Measurements from ENCODE around the gene PRDX5.

DNA sequence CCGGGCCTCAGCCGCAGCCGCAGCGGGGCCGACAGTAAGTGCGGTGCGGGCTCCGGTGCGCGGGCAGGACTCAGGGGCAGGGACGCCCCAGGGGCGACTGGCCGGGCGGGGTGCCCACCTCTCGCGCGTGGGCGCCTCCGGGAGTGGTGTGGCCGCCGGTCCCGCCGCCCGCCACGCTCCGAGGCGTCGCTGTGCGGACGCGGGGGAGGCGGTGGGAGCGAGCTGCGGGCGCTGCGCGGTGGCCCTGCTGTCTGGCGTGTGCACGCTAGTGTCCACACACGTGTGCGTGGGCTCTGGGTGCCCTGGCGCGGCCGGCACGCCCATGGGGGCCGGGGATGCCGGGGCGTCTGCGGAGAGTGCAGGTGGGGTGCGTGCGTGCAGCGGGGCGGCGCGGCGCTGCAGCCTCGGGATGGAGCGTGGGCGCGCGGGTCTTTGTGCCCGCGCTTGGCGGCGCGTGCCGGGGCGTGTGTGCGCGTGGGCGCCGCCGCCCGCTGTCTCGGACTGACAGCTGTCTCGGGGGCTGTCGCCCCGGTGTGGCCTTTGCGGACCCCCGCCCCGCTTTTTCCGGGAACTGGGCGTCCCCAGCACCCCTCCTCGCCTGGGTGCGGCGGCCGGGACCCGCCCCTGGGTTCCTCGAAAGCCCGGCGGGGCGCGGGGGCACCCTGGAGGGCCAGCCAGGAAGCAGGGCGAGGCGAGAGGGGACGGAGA is 26.0 kb upstream of the PRDX5 start:
- TF ChIP-seq, protein P1, sequence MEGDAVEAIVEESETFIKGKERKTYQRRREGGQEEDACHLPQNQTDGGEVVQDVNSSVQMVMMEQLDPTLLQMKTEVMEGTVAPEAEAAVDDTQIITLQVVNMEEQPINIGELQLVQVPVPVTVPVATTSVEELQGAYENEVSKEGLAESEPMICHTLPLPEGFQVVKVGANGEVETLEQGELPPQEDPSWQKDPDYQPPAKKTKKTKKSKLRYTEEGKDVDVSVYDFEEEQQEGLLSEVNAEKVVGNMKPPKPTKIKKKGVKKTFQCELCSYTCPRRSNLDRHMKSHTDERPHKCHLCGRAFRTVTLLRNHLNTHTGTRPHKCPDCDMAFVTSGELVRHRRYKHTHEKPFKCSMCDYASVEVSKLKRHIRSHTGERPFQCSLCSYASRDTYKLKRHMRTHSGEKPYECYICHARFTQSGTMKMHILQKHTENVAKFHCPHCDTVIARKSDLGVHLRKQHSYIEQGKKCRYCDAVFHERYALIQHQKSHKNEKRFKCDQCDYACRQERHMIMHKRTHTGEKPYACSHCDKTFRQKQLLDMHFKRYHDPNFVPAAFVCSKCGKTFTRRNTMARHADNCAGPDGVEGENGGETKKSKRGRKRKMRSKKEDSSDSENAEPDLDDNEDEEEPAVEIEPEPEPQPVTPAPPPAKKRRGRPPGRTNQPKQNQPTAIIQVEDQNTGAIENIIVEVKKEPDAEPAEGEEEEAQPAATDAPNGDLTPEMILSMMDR (conservative IDR thresholded peaks at IDR 0.05; ENCODE audit: low read depth, low read length) = no peak
- TF ChIP-seq EZH2 (IDR thresholded peaks at IDR 0.05; ENCODE audit: borderline replicate concordance, low read depth, low read length, poor library complexity, severe bottlenecking) = peak; percentile 83
